ENCODE results near the gene HTRA2.

The HTRA2 gene

GRCh38 chr2:74524955-74525716 is 4.6 kb upstream of the HTRA2 start (continued):
- TF ChIP-seq CSRNP3 (CRISPR knock-in tag; IDR thresholded peaks at IDR 0.05), result no peak

- no peak for ATAC-seq
- no peak for TF ChIP-seq ZNF565 (CRISPR knock-in tag; conservative IDR thresholded peaks at IDR 0.05; ENCODE audit: low read depth)
- no peak for TF ChIP-seq ZFP30 (CRISPR knock-in tag; IDR thresholded peaks at IDR 0.05)
- no peak for TF ChIP-seq PPARA (CRISPR knock-in tag; IDR thresholded peaks at IDR 0.05; ENCODE audit: borderline replicate concordance)
- TF ChIP-seq CREB5 (CRISPR knock-in tag; IDR thresholded peaks at IDR 0.05; ENCODE audit: low read depth), result no peak
- TF ChIP-seq ZNF8 (CRISPR knock-in tag; IDR thresholded peaks at IDR 0.05), result no peak
- TF ChIP-seq ESRRG (CRISPR knock-in tag; IDR thresholded peaks at IDR 0.05), result no peak
- TF ChIP-seq CSDC2 (CRISPR knock-in tag; IDR thresholded peaks at IDR 0.05), result no peak
- TF ChIP-seq, protein P1, sequence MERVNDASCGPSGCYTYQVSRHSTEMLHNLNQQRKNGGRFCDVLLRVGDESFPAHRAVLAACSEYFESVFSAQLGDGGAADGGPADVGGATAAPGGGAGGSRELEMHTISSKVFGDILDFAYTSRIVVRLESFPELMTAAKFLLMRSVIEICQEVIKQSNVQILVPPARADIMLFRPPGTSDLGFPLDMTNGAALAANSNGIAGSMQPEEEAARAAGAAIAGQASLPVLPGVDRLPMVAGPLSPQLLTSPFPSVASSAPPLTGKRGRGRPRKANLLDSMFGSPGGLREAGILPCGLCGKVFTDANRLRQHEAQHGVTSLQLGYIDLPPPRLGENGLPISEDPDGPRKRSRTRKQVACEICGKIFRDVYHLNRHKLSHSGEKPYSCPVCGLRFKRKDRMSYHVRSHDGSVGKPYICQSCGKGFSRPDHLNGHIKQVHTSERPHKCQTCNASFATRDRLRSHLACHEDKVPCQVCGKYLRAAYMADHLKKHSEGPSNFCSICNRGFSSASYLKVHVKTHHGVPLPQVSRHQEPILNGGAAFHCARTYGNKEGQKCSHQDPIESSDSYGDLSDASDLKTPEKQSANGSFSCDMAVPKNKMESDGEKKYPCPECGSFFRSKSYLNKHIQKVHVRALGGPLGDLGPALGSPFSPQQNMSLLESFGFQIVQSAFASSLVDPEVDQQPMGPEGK (CRISPR knock-in tag; IDR thresholded peaks at IDR 0.05; ENCODE audit: borderline replicate concordance), result no peak
- no peak for TF ChIP-seq ISL1 (CRISPR knock-in tag; IDR thresholded peaks at IDR 0.05)
- TF ChIP-seq ZFP3 (CRISPR knock-in tag; IDR thresholded peaks at IDR 0.05), result no peak
- TF ChIP-seq TCF4 (CRISPR knock-in tag; IDR thresholded peaks at IDR 0.05; ENCODE audit: borderline replicate concordance), result no peak
- no peak for TF ChIP-seq SNAI2 (CRISPR knock-in tag; IDR thresholded peaks at IDR 0.05)
- TF ChIP-seq OSR1 (CRISPR knock-in tag; IDR thresholded peaks at IDR 0.05), result no peak
- TF ChIP-seq ARNTL (CRISPR knock-in tag; IDR thresholded peaks at IDR 0.05; ENCODE audit: borderline replicate concordance, low read depth), result no peak
- TF ChIP-seq RARB (CRISPR knock-in tag; IDR thresholded peaks at IDR 0.05), result no peak
- no peak for TF ChIP-seq CSRNP3 (CRISPR knock-in tag; IDR thresholded peaks at IDR 0.05)
Measured at GRCh38 chr2:74525717-74526648, 3.8 kb upstream of the HTRA2 start, which contains the start of gene DQX1. TSS of gene DQX1 (minus strand) at chr2:74526231. CDS start at chr2:74525729, 502 bp downstream.

GRCh38 chr2:74526649-74527230 is 3.0 kb upstream of the HTRA2 start:
- no peak for ATAC-seq
- TF ChIP-seq CSRNP3 (CRISPR knock-in tag; IDR thresholded peaks at IDR 0.05) (no peak), ZFP3 (CRISPR knock-in tag; IDR thresholded peaks at IDR 0.05) (no peak), CSDC2 (CRISPR knock-in tag; IDR thresholded peaks at IDR 0.05) (no peak), GLIS3 (CRISPR knock-in tag; IDR thresholded peaks at IDR 0.05) (no peak), ZNF565 (CRISPR knock-in tag; conservative IDR thresholded peaks at IDR 0.05; ENCODE audit: low read depth) (no peak), ZNF8 (CRISPR knock-in tag; IDR thresholded peaks at IDR 0.05) (no peak), BACH2 (CRISPR knock-in tag; IDR thresholded peaks at IDR 0.05; ENCODE audit: borderline replicate concordance) (no peak), RARB (CRISPR knock-in tag; IDR thresholded peaks at IDR 0.05) (no peak), CREB5 (CRISPR knock-in tag; IDR thresholded peaks at IDR 0.05; ENCODE audit: low read depth) (no peak)
- TF ChIP-seq, protein P2, sequence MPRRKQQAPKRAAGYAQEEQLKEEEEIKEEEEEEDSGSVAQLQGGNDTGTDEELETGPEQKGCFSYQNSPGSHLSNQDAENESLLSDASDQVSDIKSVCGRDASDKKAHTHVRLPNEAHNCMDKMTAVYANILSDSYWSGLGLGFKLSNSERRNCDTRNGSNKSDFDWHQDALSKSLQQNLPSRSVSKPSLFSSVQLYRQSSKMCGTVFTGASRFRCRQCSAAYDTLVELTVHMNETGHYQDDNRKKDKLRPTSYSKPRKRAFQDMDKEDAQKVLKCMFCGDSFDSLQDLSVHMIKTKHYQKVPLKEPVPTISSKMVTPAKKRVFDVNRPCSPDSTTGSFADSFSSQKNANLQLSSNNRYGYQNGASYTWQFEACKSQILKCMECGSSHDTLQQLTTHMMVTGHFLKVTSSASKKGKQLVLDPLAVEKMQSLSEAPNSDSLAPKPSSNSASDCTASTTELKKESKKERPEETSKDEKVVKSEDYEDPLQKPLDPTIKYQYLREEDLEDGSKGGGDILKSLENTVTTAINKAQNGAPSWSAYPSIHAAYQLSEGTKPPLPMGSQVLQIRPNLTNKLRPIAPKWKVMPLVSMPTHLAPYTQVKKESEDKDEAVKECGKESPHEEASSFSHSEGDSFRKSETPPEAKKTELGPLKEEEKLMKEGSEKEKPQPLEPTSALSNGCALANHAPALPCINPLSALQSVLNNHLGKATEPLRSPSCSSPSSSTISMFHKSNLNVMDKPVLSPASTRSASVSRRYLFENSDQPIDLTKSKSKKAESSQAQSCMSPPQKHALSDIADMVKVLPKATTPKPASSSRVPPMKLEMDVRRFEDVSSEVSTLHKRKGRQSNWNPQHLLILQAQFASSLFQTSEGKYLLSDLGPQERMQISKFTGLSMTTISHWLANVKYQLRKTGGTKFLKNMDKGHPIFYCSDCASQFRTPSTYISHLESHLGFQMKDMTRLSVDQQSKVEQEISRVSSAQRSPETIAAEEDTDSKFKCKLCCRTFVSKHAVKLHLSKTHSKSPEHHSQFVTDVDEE (CRISPR knock-in tag; IDR thresholded peaks at IDR 0.05), result no peak

Data from SK-N-SH treated with all-trans-retinoic acid at 6 μM for 48 hours (cell line).